Karpas-422 (cell line): Measurements from ENCODE around the gene ELFN2. TPM values are rescaled to one million over a fixed set of nuclear protein-coding genes. Genes with fewer than 3 reads are reported as not detected.

Source experiments
- DNase-seq: peaks from one replicate; pipeline ENCODE4 v3.0.0-alpha.2; 2015
- H2AFZ ChIP-seq: fragments of 200-600 bp; sonication (generic); 2 replicates; pipeline ENCODE4 v1.6.1; 2014; ENCODE audit warnings: antibody characterized with exemption, low read length, mixed read lengths
- H3K27ac ChIP-seq: fragments of 200-600 bp; sonication (generic); 2 replicates; pipeline ENCODE4 v1.5.1; 2014; ENCODE audit warnings: mild to moderate bottlenecking, low read length, moderate library complexity
- H3K27me3 ChIP-seq: fragments of 200-600 bp; sonication (generic); 2 replicates; pipeline ENCODE4 v1.6.1; 2014; ENCODE audit warnings: low read length, mixed read lengths
- H3K36me3 ChIP-seq: fragments of 200-600 bp; sonication (generic); 2 replicates; pipeline ENCODE4 v1.6.1; 2014; ENCODE audit warnings: low read length, mixed read lengths; ENCODE audit not compliant: insufficient read depth
- H3K4me1 ChIP-seq: fragments of 200-600 bp; sonication (generic); 2 replicates; pipeline ENCODE4 v1.6.1; 2014; ENCODE audit warnings: mild to moderate bottlenecking, low read length, mixed read lengths
- H3K4me2 ChIP-seq: fragments of 200-600 bp; sonication (generic); 2 replicates; pipeline ENCODE4 v1.6.1; 2014; ENCODE audit warnings: low read length, low read depth, mild to moderate bottlenecking; ENCODE audit not compliant: poor library complexity, severe bottlenecking
- H3K4me3 ChIP-seq: fragments of 200-600 bp; sonication (generic); 2 replicates; pipeline ENCODE4 v1.5.1; 2014; ENCODE audit warnings: mild to moderate bottlenecking, antibody characterized with exemption, low read length, mixed read lengths
- H3K79me2 ChIP-seq: fragments of 200-600 bp; sonication (generic); 2 replicates; pipeline ENCODE4 v1.6.1; 2014; ENCODE audit warnings: mild to moderate bottlenecking, low read length, mixed read lengths
- H3K9ac ChIP-seq: fragments of 200-600 bp; sonication (generic); 2 replicates; pipeline ENCODE4 v1.6.0; 2014; ENCODE audit warnings: low read length
- H3K9me2 ChIP-seq: fragments of 200-600 bp; sonication (generic), shearing (Covaris generic); replicated peaks from 2 replicates; pipeline ENCODE4 v1.6.0; 2014; ENCODE audit warnings: mild to moderate bottlenecking, low read length, moderate library complexity; ENCODE audit not compliant: insufficient read depth
- H3K9me3 ChIP-seq: fragments of 300-700, 200-600 bp; sonication (generic); 2 replicates; pipeline ENCODE4 v1.6.1; 2014; ENCODE audit warnings: low read length, mixed read lengths
- H4K20me1 ChIP-seq: fragments of 200-600 bp; sonication (generic); 2 replicates; pipeline ENCODE4 v1.6.1; 2014; ENCODE audit warnings: mild to moderate bottlenecking, antibody characterized with exemption, low read length, low read depth; ENCODE audit not compliant: insufficient read depth
- total RNA-seq: library from RNA; depleted of rRNA; stranded (reverse); fragments of >200 nt; shearing (Covaris generic); gene quantifications from 2 replicates; pipeline ENCODE4 v1.2.3, GENCODE V29; 2014; ENCODE audit warnings: low replicate concordance

ELFN2 gene
- total RNA-seq, 1 experiment from 2014 or later, result not detected

DNA sequence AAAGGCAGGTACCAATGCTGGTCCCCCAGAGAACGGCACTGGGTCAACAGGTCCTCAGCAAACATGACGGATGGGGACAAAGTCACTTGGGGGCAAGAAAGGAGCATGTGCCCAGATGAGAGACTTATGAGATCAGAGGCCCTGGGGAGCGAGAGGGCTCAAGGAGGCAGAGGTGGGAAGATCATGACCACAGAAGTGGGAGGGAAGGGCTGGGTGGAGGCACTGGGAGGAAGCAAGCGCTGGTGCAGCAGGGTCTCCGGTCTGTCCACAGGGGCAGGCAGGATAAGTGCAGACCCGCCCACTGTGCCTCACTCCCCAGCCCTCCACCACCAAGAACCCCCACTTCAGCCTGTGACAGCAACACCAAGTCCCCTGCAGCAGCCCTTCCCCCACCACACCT lies 10.9 kb downstream of the ELFN2 start:
- Histone ChIP-seq H3K4me3 (no peak overlapping the region), H3K79me2 (no peaks in the 10 kb centered on the region), H3K9ac (no peak overlapping the region), H2AFZ (no peak overlapping the region), H3K4me2 (no peak overlapping the region), H4K20me1 (no peaks in the 10 kb centered on the region), H3K4me1 (peaks cover 9% of the 10 kb centered on the region), H3K27ac (no peak overlapping the region), H3K9me2 (no peaks in the 10 kb centered on the region), H3K36me3 (no peaks in the 10 kb centered on the region), H3K9me3 (no peaks in the 10 kb centered on the region), H3K27me3 (no peaks in the 10 kb centered on the region)
- no peak for DNase-seq

- no peak overlapping the region for H3K4me3 ChIP-seq
- H3K4me1 ChIP-seq, result peaks cover 9% of the 10 kb centered on the region
- no peak for DNase-seq
- no peaks in the 10 kb centered on the region for H3K27me3 ChIP-seq
- H2AFZ ChIP-seq, result no peak overlapping the region
- H3K9me2 ChIP-seq, result no peaks in the 10 kb centered on the region
- no peak overlapping the region for H3K27ac ChIP-seq
- H3K9me3 ChIP-seq, result no peaks in the 10 kb centered on the region
- no peaks in the 10 kb centered on the region for H3K79me2 ChIP-seq
- H3K4me2 ChIP-seq, result no peak overlapping the region
- no peak overlapping the region for H3K9ac ChIP-seq
- H3K36me3 ChIP-seq, result no peaks in the 10 kb centered on the region
- H4K20me1 ChIP-seq, result no peaks in the 10 kb centered on the region
Observed at GRCh38 chr22:37415210-37415609, 12.1 kb downstream of the ELFN2 start.

GRCh38 chr22:37414288-37414687 lies 13.0 kb downstream of the ELFN2 start:
- Histone ChIP-seq H3K4me1 (peaks cover 9% of the 10 kb centered on the region), H3K79me2 (no peaks in the 10 kb centered on the region), H4K20me1 (no peaks in the 10 kb centered on the region), H3K9me2 (no peaks in the 10 kb centered on the region), H3K9me3 (no peaks in the 10 kb centered on the region), H3K27me3 (no peaks in the 10 kb centered on the region), H2AFZ (no peak overlapping the region), H3K4me2 (no peak overlapping the region), H3K27ac (no peak overlapping the region), H3K36me3 (no peaks in the 10 kb centered on the region), H3K4me3 (no peak overlapping the region), H3K9ac (no peak overlapping the region)
- DNase-seq, result no peak

DNA sequence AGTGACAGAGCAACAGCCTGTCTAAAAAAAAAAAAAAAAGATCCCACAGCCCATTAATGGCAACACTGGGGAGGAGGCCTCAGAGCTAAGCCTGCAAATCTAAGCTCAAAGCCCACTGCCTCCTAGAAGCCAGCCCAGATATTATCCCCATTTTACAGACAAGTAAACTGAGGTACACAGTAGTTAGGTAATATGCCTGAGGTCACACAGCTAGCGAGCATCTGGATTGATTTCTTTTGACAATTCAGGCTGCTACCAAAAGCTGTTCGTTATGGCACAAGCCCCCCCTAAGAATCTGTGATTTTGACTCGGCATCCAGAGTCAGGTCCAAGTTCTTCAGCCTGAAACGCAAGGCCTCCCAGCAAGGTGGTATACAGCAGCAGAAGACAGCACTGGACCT lies 13.7 kb downstream of the ELFN2 start:
- Histone ChIP-seq H3K27ac (no peak overlapping the region), H3K36me3 (no peaks in the 10 kb centered on the region), H3K9me3 (no peaks in the 10 kb centered on the region), H4K20me1 (no peaks in the 10 kb centered on the region), H3K79me2 (no peaks in the 10 kb centered on the region), H2AFZ (no peak overlapping the region), H3K9me2 (no peaks in the 10 kb centered on the region), H3K4me2 (no peak overlapping the region), H3K4me1 (peaks cover 9% of the 10 kb centered on the region), H3K27me3 (no peaks in the 10 kb centered on the region), H3K9ac (no peak overlapping the region), H3K4me3 (no peak overlapping the region)
- no peak for DNase-seq

GRCh38 chr22:37412495-37413250 lies 14.6 kb downstream of the ELFN2 start:
- peaks cover 9% of the 10 kb centered on the region for H3K4me1 ChIP-seq
- no peaks in the 10 kb centered on the region for H3K9me2 ChIP-seq
- H3K4me3 ChIP-seq, result no peak overlapping the region
- no peak overlapping the region for H3K9ac ChIP-seq
- no peaks in the 10 kb centered on the region for H3K27me3 ChIP-seq
- H3K79me2 ChIP-seq, result no peaks in the 10 kb centered on the region
- H3K36me3 ChIP-seq, result no peaks in the 10 kb centered on the region
- no peak overlapping the region for H2AFZ ChIP-seq
- H3K9me3 ChIP-seq, result no peaks in the 10 kb centered on the region
- DNase-seq, result no peak
- no peak overlapping the region for H3K27ac ChIP-seq
- no peaks in the 10 kb centered on the region for H4K20me1 ChIP-seq
- no peak overlapping the region for H3K4me2 ChIP-seq

GRCh38 chr22:37411655-37412054 lies 15.6 kb downstream of the ELFN2 start:
- no peak overlapping the region for H3K4me2 ChIP-seq
- H3K4me3 ChIP-seq, result no peak overlapping the region
- H3K27ac ChIP-seq, result no peak overlapping the region
- no peak for DNase-seq
- H3K9me3 ChIP-seq, result no peaks in the 10 kb centered on the region
- H2AFZ ChIP-seq, result no peak overlapping the region
- H3K27me3 ChIP-seq, result no peaks in the 10 kb centered on the region
- H3K79me2 ChIP-seq, result no peaks in the 10 kb centered on the region
- H3K9me2 ChIP-seq, result no peaks in the 10 kb centered on the region
- H3K4me1 ChIP-seq, result peaks cover 9% of the 10 kb centered on the region
- no peaks in the 10 kb centered on the region for H4K20me1 ChIP-seq
- no peak overlapping the region for H3K9ac ChIP-seq
- H3K36me3 ChIP-seq, result no peaks in the 10 kb centered on the region

- Histone ChIP-seq H3K4me3 (no peak overlapping the region), H3K36me3 (no peaks in the 10 kb centered on the region), H3K9me2 (no peaks in the 10 kb centered on the region), H3K79me2 (no peaks in the 10 kb centered on the region), H3K9me3 (no peaks in the 10 kb centered on the region), H3K4me1 (no peaks in the 10 kb centered on the region), H3K4me2 (no peak overlapping the region), H3K27me3 (no peaks in the 10 kb centered on the region), H2AFZ (no peak overlapping the region), H3K27ac (no peak overlapping the region), H3K9ac (no peak overlapping the region), H4K20me1 (no peaks in the 10 kb centered on the region)
- no peak for DNase-seq
Observed at GRCh38 chr22:37410174-37411055, 16.9 kb downstream of the ELFN2 start.

DNA sequence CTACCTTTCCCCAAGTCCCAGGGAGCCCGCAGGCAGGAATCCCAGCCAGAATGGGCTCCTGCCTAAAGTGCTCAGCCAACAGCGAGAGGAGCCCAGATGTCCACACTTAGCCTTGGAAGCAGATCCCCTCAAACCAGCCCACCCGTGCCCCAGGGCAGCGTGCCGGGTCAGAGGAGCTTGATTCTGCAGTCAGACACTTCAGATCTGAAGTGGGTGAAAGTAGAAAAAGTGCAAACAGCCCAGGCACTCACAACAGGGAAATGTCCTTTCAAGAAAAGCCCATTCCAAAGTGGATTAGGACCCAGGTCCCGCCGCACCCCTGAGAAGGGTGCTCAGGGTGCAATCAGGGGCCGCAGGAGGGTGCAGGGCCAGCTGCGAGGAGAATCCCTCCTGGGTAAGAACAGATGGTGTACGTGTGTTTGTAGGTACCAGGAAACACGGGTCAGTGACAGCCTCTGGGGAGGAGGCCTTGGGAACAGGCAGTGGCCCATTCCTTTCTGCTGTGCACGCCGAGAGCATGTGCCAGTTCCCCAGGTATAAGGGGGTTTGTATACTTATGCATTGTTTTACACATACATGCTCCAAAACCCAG lies 17.7 kb downstream of the ELFN2 start:
- Histone ChIP-seq H3K4me2 (no peak overlapping the region), H2AFZ (no peak overlapping the region), H3K79me2 (no peaks in the 10 kb centered on the region)

More for the DNA sequence above, 17.7 kb downstream of the ELFN2 start:
- Histone ChIP-seq H3K9me2 (no peaks in the 10 kb centered on the region), H3K36me3 (no peaks in the 10 kb centered on the region), H3K4me3 (no peak overlapping the region), H4K20me1 (no peaks in the 10 kb centered on the region), H3K27me3 (no peaks in the 10 kb centered on the region), H3K9ac (no peak overlapping the region), H3K9me3 (no peaks in the 10 kb centered on the region), H3K27ac (no peak overlapping the region), H3K4me1 (no peaks in the 10 kb centered on the region)
- no peak for DNase-seq
